Activated CD8-positive, alpha-beta memory T cell treated with anti-CD3 and anti-CD28 coated beads, Interleukin-2, amount 10 ng/mL, durations not matched to agents 7 days and 5 days (primary cell): ENCODE measurements around the gene HBS1L. TPM values are rescaled to one million over a fixed set of nuclear protein-coding genes. Genes with fewer than 3 reads are reported as not detected.

Experiments used
- ATAC-seq: fragments of 150-1000 bp; cut with Tn5 transposase; one replicate; pipeline ENCODE4 v1.10.0; 2021; ENCODE audit warnings: moderate library complexity
- CTCF ChIA-PET: fragments of 350-600 bp; sonication (Branson Sonifier 250); formaldehyde crosslinking; loops from one replicate; lab custom pipeline; 2021; ENCODE audit warnings: antibody characterized with exemption; lab: Charles Lee
- DNase-seq: peaks from one replicate; pipeline ENCODE4 v3.0.0-alpha.2; 2020
- H3K27ac Mint-ChIP-seq: one replicate; pipeline ENCODE4 v1.8.0; 2021; ENCODE audit warnings: mild to moderate bottlenecking, mixed read lengths
- H3K27me3 Mint-ChIP-seq: one replicate; pipeline ENCODE4 v1.8.0; 2021; ENCODE audit warnings: mixed read lengths
- H3K36me3 Mint-ChIP-seq: one replicate; pipeline ENCODE4 v1.8.0; 2021; ENCODE audit warnings: mild to moderate bottlenecking, mixed read lengths
- H3K4me1 Mint-ChIP-seq: one replicate; pipeline ENCODE4 v1.8.0; 2021; ENCODE audit warnings: mixed read lengths
- H3K4me3 Mint-ChIP-seq: one replicate; pipeline ENCODE4 v1.8.0; 2021; ENCODE audit warnings: mild to moderate bottlenecking, moderate library complexity, mixed read lengths
- H3K9me3 Mint-ChIP-seq: one replicate; pipeline ENCODE4 v1.8.0; 2022; ENCODE audit warnings: low read depth, mixed read lengths
- total RNA-seq, 2 experiments: library from RNA; stranded (reverse); gene quantifications; one replicate each; pipeline ENCODE4 v1.2.3, GENCODE V29; 2021

Gene HBS1L
- total RNA-seq, 2 experiments from 2014 or later = 92.2 to 112 TPM

DNA sequence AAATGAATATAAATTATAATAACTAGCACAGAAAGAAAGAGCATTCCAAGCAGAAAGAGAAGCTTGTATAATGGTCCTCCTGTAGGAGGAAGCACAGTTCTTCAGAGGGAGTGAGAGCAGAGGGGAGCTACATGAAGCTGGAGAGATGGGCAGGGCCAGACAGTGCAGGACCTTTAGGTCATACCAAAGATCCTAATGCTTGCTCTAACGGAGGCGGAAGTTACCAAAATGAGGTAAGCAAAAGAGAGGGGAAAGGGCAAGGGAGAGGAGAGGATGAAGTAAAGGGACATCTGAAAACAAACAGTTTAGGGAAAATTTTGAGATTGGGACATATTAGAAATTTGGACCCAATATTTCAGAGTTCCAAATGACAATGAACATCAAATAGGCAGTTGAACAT is 50.2 kb downstream of the HBS1L start:
- CTCF ChIA-PET = interaction anchor here (0.9 to 4.6 kb wide), 6 partner anchors 8 to 179 kb away, joined by 3 to 24 read pairs (median 4); no protein-coding TSS in a partner anchor
- ATAC-seq = no peak

DNA sequence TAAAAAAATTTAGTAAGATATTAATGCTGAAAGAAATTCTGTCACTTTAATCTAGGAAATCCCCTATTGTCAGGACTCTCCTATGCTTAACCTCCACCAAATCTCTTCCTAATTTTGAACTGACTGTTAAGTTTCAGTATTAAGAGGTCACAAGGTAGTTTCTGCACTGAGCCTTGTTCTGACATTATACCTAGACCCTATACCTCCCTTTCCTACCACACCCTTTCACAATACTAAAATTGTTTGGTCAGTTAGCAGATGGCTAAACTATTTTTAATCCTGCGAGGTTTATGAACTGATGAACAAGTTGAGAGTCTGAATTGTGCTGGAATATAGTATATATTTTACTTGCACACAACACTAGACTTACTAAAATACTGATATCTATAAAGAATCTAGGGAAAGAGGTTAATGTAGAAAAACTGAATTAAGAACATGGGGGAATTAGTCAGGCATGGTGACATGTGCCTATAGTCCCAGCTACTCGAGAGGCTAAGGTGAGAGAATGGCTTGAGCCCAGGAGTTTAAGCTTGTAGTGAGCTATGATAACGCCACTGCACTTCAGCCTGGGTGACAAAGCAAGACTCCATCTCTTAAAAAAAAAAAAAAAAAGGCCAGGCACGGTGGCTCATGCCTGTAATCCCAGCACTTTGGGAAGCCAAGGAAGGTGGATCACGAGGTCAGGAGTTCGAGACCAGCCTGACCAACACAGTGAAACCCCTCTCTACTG is 51.5 kb downstream of the HBS1L start:
- Mint-ChIP-seq H3K4me3 (no peak overlapping the region), H3K36me3 (peaks cover 11% of the 10 kb centered on the region), H3K4me1 (peaks cover 21% of the 10 kb centered on the region), H3K27me3 (no peaks in the 10 kb centered on the region), H3K9me3 (no peaks in the 10 kb centered on the region), H3K27ac (peak overlapping the region; percentile 42)
- peak; percentile 51 for ATAC-seq
- no peak for DNase-seq
- CTCF ChIA-PET = interaction anchor here (0.8 to 4.6 kb wide), 7 partner anchors 9 to 156 kb away, joined by 3 to 24 read pairs (median 4); no protein-coding TSS in a partner anchor

More for the DNA sequence above, 50.2 kb downstream of the HBS1L start:
- H3K4me3 Mint-ChIP-seq = no peak overlapping the region
- peaks cover 15% of the 10 kb centered on the region for H3K36me3 Mint-ChIP-seq
- no peak overlapping the region for H3K27ac Mint-ChIP-seq
- peaks cover 29% of the 10 kb centered on the region for H3K4me1 Mint-ChIP-seq
- no peaks in the 10 kb centered on the region for H3K27me3 Mint-ChIP-seq
- no peaks in the 10 kb centered on the region for H3K9me3 Mint-ChIP-seq
- no peak for DNase-seq

GRCh38 chr6:135002229-135002844 is 52.3 kb downstream of the HBS1L start:
- H3K36me3 Mint-ChIP-seq = peaks cover 14% of the 10 kb centered on the region
- no peaks in the 10 kb centered on the region for H3K9me3 Mint-ChIP-seq
- CTCF ChIA-PET = interaction anchor here (0.6 to 4.6 kb wide), 5 partner anchors 9 to 157 kb away, joined by 3 to 24 read pairs (median 5); no protein-coding TSS in a partner anchor
- DNase-seq = no peak
- ATAC-seq = peak; percentile 16
- no peak overlapping the region for H3K4me3 Mint-ChIP-seq
- no peak overlapping the region for H3K27ac Mint-ChIP-seq
- H3K27me3 Mint-ChIP-seq = no peaks in the 10 kb centered on the region
- H3K4me1 Mint-ChIP-seq = peaks cover 17% of the 10 kb centered on the region

DNA sequence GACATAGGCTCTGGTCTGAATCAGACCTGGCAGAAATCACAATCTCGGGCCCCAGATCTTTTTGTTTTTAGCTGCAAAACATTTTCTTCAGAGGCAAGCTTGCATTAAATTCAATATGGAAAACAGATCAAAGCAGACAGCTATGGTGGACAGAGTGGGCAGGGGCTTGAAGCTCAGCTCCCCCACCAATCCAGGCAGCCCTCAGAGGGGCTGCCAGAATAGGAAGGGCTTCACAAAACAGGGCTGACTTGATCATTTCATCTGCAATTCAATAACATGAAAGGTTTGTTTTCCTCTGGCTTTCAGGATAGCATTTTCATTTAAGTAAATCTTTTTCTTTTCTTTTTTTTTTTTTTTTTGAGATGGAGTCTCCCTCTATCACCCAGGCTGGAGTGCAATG is 55.5 kb downstream of the HBS1L start:
- peaks cover 29% of the 10 kb centered on the region for H3K36me3 Mint-ChIP-seq
- DNase-seq (no peak), ATAC-seq (no peak)
- H3K27ac Mint-ChIP-seq = no peak overlapping the region
- no peak overlapping the region for H3K4me3 Mint-ChIP-seq
- H3K9me3 Mint-ChIP-seq = no peaks in the 10 kb centered on the region
- H3K4me1 Mint-ChIP-seq = peaks cover 19% of the 10 kb centered on the region
- CTCF ChIA-PET = interaction anchor here (0.9 kb wide), 1 partner anchor 210 kb away, joined by 3 read pairs; no protein-coding TSS in a partner anchor
- H3K27me3 Mint-ChIP-seq = no peaks in the 10 kb centered on the region

- DNase-seq = no peak
- H3K4me3 Mint-ChIP-seq = no peak overlapping the region
- ATAC-seq = no peak
- no peaks in the 10 kb centered on the region for H3K27me3 Mint-ChIP-seq
- no peaks in the 10 kb centered on the region for H3K9me3 Mint-ChIP-seq
- H3K27ac Mint-ChIP-seq = no peak overlapping the region
- peaks cover 32% of the 10 kb centered on the region for H3K36me3 Mint-ChIP-seq
- H3K4me1 Mint-ChIP-seq = peaks cover 11% of the 10 kb centered on the region
- CTCF ChIA-PET = no interaction called here
These were observed 57.3 kb downstream of the HBS1L start for GRCh38 chr6:134997133-134997995.

GRCh38 chr6:134995536-134995935 is 59.1 kb downstream of the HBS1L start:
- CTCF ChIA-PET = interaction anchor here (4.4 kb wide), 1 partner anchor 9 kb away, joined by 24 read pairs; no protein-coding TSS in a partner anchor
- no peak for ATAC-seq
- peaks cover 29% of the 10 kb centered on the region for H3K36me3 Mint-ChIP-seq
- no peak overlapping the region for H3K27ac Mint-ChIP-seq
- DNase-seq = no peak
- H3K27me3 Mint-ChIP-seq = no peaks in the 10 kb centered on the region
- H3K9me3 Mint-ChIP-seq = no peaks in the 10 kb centered on the region
- H3K4me1 Mint-ChIP-seq = peaks cover 10% of the 10 kb centered on the region
- H3K4me3 Mint-ChIP-seq = no peak overlapping the region

DNA sequence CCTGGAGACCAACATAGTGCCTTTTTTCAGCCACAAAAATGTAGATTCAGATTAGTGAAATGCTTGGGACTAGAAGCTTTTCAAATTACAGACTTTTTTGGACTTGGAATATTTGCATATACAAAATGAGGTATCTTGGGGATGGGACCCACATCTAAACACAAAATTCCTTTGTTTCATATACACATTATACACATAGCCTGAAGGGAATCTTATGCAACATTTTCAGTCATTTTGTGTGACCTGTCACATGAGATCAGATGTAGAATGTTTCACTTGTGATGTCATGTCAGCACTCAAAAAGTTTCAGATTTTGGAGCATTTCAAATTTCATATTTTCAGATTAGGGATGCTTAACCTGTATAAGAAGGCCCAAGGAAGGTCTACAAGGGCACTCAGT is 60.2 kb downstream of the HBS1L start:
- DNase-seq = no peak
- CTCF ChIA-PET = interaction anchor here (4.4 kb wide), 1 partner anchor 10 kb away, joined by 24 read pairs; no protein-coding TSS in a partner anchor
- Mint-ChIP-seq H3K4me1 (peaks cover 10% of the 10 kb centered on the region), H3K36me3 (peaks cover 33% of the 10 kb centered on the region), H3K9me3 (no peaks in the 10 kb centered on the region), H3K4me3 (no peak overlapping the region), H3K27me3 (no peaks in the 10 kb centered on the region), H3K27ac (no peak overlapping the region)
- ATAC-seq = no peak

GRCh38 chr6:134992155-134992554 is 62.5 kb downstream of the HBS1L start:
- H3K27me3 Mint-ChIP-seq = no peaks in the 10 kb centered on the region
- peaks cover 35% of the 10 kb centered on the region for H3K36me3 Mint-ChIP-seq

DNA sequence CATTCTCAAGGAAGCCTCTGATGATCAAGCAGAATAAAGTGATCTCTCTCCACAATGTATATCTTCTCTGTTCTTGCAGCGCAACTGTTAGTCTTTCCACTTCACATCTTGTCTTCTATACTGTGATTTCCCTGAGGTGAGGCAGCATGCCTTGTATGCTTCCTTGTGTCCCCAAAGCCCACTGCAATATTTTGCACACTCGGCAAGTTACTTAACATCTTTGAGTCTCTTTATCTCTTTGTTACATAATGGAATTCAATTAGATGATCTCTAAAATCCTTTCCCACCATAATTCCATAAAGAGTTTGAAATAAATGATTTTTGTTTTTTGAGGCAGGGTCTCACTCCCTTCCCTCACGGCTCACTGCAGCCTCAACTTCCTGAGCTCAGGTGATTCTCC is 64.4 kb downstream of the HBS1L start:
- CTCF ChIA-PET = no interaction called here
- Mint-ChIP-seq H3K27me3 (no peaks in the 10 kb centered on the region), H3K4me1 (peaks cover 8% of the 10 kb centered on the region), H3K27ac (no peak overlapping the region), H3K36me3 (peaks cover 31% of the 10 kb centered on the region), H3K4me3 (no peak overlapping the region), H3K9me3 (no peaks in the 10 kb centered on the region)
- ATAC-seq = no peak
- no peak for DNase-seq

More at GRCh38 chr6:134992155-134992554, 62.5 kb downstream of the HBS1L start:
- H3K27ac Mint-ChIP-seq = no peak overlapping the region
- H3K4me1 Mint-ChIP-seq = peaks cover 9% of the 10 kb centered on the region
- DNase-seq (no peak), ATAC-seq (no peak)
- no peaks in the 10 kb centered on the region for H3K9me3 Mint-ChIP-seq
- CTCF ChIA-PET = interaction anchor here (4.4 kb wide), 1 partner anchor 12 kb away, joined by 24 read pairs; no protein-coding TSS in a partner anchor
- no peak overlapping the region for H3K4me3 Mint-ChIP-seq

DNA sequence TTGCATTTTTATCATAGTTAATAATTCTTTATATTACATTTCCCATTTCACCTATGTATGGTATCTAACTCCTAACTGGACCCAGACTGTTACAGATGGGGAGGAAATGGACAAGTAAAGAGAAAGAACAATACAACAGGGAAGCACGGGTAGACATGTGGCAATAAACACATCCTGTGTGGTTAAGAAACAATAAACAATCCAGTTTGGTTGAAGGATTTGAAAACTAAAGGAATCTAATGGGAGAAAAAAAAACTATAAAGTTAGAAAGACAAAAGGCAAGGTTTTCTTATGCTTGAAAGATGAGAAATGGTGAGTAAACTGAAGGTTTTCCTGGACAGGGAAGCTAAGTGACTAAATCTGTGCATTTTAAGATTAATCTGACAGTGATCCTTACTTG is 69.8 kb downstream of the HBS1L start:
- H3K27ac Mint-ChIP-seq = peak overlapping the region; percentile 12
- H3K27me3 Mint-ChIP-seq = no peaks in the 10 kb centered on the region
- DNase-seq (no peak), ATAC-seq (no peak)
- H3K9me3 Mint-ChIP-seq = peaks cover 3% of the 10 kb centered on the region
- CTCF ChIA-PET = no interaction called here
- peaks cover 53% of the 10 kb centered on the region for H3K36me3 Mint-ChIP-seq
- H3K4me3 Mint-ChIP-seq = no peak overlapping the region
- peaks cover 51% of the 10 kb centered on the region for H3K4me1 Mint-ChIP-seq

DNA sequence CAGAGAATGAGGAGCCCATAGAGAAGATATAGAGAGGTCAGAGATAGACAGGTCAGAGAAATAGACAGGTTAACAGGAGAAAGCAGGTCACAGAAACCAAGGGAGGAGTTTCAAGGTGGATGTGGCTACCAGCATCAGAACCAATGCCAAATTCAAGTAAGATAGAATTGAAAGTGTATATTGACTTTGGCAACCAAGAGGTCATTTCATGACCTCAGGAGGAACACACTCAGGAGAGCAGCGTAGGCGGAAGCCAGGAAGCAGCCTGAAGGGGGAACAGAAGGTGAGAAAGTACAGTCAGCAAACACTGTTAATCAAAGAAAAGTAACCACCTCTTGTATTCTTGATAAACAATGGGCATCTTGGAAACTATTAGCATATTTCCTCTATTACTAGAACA is 70.8 kb downstream of the HBS1L start:
- CTCF ChIA-PET = no interaction called here
- H3K27ac Mint-ChIP-seq = peak overlapping the region; percentile 74

DNA sequence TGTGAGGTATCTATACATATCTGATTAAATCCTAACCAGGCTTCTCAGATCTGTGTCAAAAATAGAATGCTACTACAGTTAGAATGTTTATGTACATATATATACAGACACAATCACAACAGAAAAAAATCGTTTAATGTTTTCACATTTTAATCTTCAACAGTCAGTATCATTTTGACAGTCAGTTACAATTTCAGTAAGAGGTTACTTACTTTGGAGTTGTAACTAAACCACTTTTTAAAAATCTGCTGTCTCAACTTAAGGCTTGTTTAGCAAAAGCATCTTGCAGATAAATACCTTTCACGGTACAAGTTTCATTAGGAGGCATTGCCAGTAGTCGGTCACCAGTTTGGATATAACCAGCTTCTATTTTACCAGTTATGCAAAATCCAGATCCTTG is 72.5 kb downstream of the HBS1L start:
- CTCF ChIA-PET = interaction anchor here (1.1 to 1.9 kb wide), 2 partner anchors 72 to 106 kb away, joined by 3 to 4 read pairs; partner anchors contain the start of gene HBS1L
- no peaks in the 10 kb centered on the region for H3K27me3 Mint-ChIP-seq
- peaks cover 3% of the 10 kb centered on the region for H3K9me3 Mint-ChIP-seq
- peaks cover 55% of the 10 kb centered on the region for H3K36me3 Mint-ChIP-seq
- peaks cover 61% of the 10 kb centered on the region for H3K4me1 Mint-ChIP-seq
- peak overlapping the region; percentile 12 for H3K4me3 Mint-ChIP-seq
- no peak for ATAC-seq
- DNase-seq = no peak
- H3K27ac Mint-ChIP-seq = peak overlapping the region; percentile 69

More for the DNA sequence above, 70.8 kb downstream of the HBS1L start:
- peak; percentile 45 for DNase-seq
- H3K4me3 Mint-ChIP-seq = no peak overlapping the region
- H3K9me3 Mint-ChIP-seq = peaks cover 3% of the 10 kb centered on the region
- H3K27me3 Mint-ChIP-seq = no peaks in the 10 kb centered on the region
- ATAC-seq = no peak
- H3K36me3 Mint-ChIP-seq = peaks cover 55% of the 10 kb centered on the region
- H3K4me1 Mint-ChIP-seq = peaks cover 56% of the 10 kb centered on the region

GRCh38 chr6:134980846-134981245 is 73.8 kb downstream of the HBS1L start:
- peaks cover 8% of the 10 kb centered on the region for H3K9me3 Mint-ChIP-seq
- peak overlapping the region; percentile 84 for H3K27ac Mint-ChIP-seq
- peaks cover 61% of the 10 kb centered on the region for H3K36me3 Mint-ChIP-seq
- ATAC-seq (peak; percentile 61), DNase-seq (no peak)
- no peaks in the 10 kb centered on the region for H3K27me3 Mint-ChIP-seq
- CTCF ChIA-PET = interaction anchor here (1.1 to 1.9 kb wide), 3 partner anchors 28 to 107 kb away, joined by 3 to 4 read pairs (median 4); no protein-coding TSS in a partner anchor
- peaks cover 62% of the 10 kb centered on the region for H3K4me1 Mint-ChIP-seq
- no peak overlapping the region for H3K4me3 Mint-ChIP-seq
